ENCODE measurements around the gene TAOK3.
"Not testable (repeated sequence)": the region's sequence is repeated elsewhere in the genome, so short reads cannot be mapped to it uniquely, and the experiment has no call there.

TAOK3 gene

DNA sequence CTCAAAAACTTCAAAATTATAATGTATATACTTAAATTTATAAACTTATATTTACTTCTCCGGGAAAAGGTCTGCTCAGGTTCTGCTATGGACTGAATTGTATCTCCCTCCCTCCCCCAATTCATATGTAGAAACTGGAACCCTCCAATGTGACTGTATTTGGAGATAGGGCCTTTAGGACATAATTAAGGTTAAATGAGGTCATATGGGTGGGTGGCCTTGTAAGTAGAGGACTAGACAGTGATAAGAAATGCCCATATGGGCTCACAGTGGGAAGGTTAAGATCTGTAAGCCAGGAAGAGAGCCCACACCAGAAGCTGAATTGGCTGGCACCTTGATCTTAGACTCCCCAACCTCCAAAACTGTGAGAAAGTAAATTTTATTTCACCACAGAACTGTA is 84.5 kb downstream of the TAOK3 start:
- no peak for DNase-seq

DNA sequence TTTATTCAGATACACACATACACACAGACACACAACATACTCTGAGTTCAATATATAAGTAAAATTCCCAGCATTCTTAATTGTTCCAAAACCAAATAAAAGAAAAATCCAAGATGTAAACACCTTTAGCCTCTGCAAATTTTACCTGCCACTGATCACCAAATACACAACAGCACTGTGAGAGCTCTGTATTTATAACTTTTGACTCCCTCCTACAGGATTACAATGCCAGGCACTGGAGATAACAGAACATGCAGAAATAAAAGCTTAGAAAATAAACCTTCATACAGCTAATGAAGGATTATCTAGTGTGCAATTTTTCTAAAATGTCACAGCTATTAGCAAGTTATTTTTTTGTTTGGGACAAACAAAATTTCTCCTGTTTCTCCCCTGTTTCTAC is 85.0 kb downstream of the TAOK3 start:
- no peak for DNase-seq

DNA sequence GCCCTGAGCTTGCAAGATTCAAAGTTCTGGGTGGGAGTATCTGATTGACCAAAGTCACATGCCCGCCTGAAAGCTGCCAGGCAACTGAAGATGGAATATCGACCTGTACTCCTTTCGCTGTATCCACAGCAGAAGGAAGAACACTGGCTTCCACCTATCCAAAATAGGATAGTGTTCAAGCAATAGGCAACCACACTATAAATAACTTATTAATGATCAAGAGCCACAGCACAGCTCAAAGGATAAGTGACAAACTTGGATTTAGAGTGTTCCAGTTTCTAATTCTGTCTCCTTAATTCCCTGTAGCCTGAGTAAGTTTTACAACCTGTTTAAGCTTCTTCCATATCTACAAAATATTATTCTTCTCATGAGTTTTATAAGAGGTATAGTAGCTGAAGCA is 89.9 kb downstream of the TAOK3 start:
- DNase-seq, result no peak

GRCh38 chr12:118278288-118278687 is 94.4 kb downstream of the TAOK3 start:
- DNase-seq, result not testable (repeated sequence)

DNA sequence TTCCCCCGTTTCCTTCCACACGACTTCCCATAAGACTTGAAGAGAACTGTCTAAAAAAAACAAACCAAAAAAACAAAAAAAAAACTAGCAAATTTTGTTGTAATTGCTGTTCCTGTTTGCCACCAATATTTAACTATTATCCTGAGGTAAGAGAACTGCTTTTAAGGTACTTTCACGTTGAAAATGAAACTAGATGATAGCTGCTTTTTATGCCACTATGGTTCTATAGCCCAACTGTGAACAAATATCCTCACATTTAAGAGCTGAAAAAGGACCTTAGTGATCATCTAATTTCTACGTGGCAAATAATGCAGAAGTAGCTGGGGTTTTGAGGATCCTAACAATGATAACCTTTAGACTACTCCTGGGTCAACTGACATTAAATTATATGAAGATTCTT is 98.6 kb downstream of the TAOK3 start:
- no peak for DNase-seq

- no peak for DNase-seq
Observed at GRCh38 chr12:118271770-118272417, 100.8 kb downstream of the TAOK3 start.

GRCh38 chr12:118271183-118271582 is 101.5 kb downstream of the TAOK3 start:
- no peak for DNase-seq

DNA sequence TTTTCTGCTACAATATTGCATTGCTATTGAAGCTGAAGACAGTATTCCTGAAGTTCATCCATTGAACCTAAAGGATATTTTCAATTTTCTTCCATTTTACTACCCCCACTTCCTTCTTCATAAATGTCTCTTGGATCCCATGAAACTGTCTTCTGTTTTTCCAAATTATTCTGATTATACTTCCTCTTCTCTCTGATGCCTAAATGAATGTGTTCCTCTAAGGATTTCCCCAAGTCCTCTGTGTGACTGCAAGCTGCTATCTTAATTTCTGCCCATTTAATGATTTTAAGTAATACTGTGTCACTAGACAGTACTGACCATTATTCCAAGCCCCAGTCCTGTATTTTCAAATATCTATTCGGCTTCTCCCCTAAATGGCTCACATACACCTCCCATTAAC is 102.9 kb downstream of the TAOK3 start:
- DNase-seq, result no peak

DNA sequence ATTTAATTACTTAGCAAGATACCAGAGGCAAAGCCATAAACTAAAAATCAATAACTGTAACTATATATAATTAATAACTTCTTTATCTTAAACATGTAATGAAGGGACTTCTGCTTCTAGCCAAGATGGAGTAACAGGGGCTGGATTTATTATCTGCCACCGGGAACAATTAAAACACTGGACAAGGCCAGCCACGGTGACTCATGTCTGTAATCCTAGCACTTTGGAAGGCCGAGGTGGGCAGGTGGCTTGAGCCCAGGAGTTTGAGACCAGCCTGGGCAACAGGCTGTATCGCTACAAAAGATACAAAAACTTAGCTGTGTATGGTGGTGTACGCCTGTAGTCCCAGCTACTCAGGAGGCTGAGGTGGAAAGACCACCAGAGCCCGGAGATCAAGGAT is 113.6 kb downstream of the TAOK3 start:
- no peak for DNase-seq

DNA sequence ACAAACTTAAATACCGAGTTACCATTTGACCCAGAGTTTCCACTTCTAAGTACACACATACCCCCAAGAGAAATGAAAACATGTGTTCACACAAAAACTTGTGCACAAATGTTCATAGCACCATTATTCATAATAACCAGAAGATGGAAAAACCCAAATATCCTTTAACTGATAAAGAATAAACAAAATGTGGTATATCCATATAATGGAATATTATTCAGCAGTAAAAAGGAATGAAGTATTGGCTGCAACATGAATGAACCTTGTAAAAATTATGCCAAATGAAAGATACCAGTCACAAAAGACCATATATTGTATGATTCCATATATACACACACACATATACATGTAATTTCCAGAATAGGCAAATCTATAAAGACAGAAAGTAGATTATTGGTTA is 116.4 kb downstream of the TAOK3 start:
- no peak for DNase-seq

- DNase-seq, result no peak
Observed at GRCh38 chr12:118249547-118249946, 123.2 kb downstream of the TAOK3 start.

- not testable (repeated sequence) for DNase-seq
Observed at GRCh38 chr12:118245886-118246285, 126.8 kb downstream of the TAOK3 start.

DNA sequence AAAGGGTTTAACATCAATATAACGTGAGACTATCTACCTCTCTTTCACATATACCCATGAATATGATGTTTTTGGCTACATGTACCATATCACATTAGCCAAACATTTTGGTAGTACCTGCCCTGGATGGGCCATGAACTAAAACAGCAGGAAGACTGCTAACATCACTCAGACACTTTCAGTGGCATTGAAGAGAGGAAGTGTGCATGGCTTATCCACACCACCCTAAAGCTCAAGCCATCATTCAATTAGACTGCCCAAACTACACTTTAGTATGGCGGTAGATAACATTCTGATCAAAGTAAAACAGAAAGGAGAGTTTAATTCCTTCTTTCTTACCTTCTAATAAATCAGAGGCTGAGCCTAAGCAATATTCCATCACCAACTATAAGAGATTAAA is 133.8 kb downstream of the TAOK3 start:
- DNase-seq, result no peak

- no peak for DNase-seq
Observed at GRCh38 chr12:118237908-118238307, 134.8 kb downstream of the TAOK3 start.

- no peak for DNase-seq
Observed at GRCh38 chr12:118237052-118237665, 135.5 kb downstream of the TAOK3 start.

GRCh38 chr12:118220702-118221101 is 152.0 kb downstream of the TAOK3 start:
- no peak for DNase-seq

DNA sequence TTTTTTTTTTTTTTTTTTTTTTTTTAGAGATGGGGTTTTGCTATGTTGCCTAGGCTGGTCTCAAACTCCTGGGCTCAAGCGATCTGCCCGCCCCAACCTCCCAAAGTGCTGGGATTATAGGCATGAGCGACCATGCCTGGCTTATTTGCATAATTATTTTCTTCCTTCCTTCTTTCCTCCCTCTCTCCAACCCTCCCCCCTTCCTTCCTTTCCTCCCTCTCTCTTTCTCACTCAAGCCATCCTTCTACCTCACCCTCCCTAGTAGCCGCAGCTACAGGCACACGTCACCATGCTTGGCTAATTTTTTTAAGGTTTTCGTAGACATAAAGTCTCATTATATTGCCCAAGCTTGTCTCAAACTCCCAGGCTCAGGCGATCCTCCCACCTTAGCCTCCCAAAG is 152.9 kb downstream of the TAOK3 start:
- no peak for DNase-seq

DNA sequence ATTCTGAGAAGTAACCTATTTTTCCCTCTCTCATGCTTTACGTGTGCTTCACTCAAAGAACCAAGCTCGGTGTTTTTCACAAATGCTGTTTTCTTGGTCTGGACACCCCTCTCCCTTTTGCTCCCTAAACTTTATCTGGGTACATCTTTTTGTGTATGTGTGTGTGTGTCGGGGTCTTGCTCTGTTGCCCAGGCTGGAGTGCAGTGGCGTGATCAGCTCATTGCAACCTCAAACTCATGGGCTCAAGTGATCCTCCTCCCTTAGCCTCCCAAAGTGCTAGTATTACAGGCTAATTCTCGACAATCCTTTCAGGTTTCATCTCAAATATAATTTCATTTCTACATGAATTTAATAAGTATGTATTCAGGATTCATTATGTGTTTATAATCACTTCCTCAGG is 153.6 kb downstream of the TAOK3 start:
- DNase-seq, result no peak

- no peak for DNase-seq
Observed at GRCh38 chr12:118213452-118213851, 159.3 kb downstream of the TAOK3 start.

- DNase-seq, result no peak
Observed at GRCh38 chr12:118212606-118213005, 160.1 kb downstream of the TAOK3 start.

DNA sequence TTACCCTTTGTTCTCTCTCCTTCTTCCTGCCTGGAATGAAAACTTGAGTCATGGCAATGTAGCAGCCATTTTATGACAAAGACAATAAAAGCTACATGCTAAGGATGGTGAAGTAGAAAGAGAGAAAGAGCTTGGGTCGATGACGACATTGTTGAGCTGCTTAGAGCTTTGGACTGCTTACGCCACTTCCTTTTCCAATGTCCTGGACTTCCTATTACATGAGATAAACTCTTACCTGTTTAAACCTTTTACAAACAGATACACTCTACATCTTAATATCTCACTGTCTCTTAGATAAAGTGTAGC is 166.6 kb downstream of the TAOK3 start:
- DNase-seq, result no peak

DNA sequence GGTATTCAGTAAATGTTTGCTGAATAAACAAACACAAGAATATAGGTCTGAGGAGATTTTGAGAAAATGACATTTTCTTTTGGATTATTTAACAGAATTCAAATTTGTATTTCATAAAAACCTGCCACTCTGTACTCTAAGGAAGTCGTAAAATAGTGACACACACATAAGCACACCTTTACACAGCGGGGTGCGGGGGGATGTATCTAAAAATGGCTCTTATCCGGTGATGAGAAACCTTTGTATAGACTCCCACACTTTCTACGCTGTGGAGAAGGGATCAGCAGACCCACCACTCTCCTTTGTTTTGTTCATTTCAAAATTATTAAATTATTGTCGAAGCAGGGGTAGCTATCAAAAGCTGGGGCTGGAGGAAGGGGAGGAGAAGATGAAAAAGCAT is 178.7 kb downstream of the TAOK3 start:
- DNase-seq, result no peak

GRCh38 chr12:118193477-118193876 is 179.2 kb downstream of the TAOK3 start:
- DNase-seq, result no peak

DNA sequence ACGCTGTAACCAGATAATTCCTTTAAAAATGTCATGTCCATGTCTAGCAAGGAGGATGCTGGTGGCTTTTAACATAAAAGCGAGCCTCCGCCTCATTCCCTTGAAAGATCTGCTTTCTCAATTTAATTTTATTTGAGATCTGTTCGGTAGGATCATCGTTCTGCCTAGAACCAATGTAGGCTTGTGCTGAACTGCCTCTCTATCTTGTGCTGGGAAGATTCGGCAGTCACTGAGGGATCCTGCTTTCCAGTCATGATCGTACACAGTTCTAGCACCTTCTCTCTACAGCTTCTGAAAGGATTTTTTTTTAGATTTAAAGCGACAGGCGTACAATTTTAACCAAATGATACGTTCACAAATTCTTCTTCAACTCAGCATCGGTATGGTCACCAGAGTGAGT is 182.4 kb downstream of the TAOK3 start:
- DNase-seq, result no peak

- DNase-seq, result no peak
Observed at GRCh38 chr12:118189741-118190191, 182.9 kb downstream of the TAOK3 start.

Measured in cortex of kidney (tissue), 1 donor.